ENCODE results near the gene PPP2R2D. TPM values are rescaled to one million over a fixed set of nuclear protein-coding genes. Genes with fewer than 3 reads are reported as not detected.

PPP2R2D gene
- total and polyA plus RNA-seq, 8 donors: 15.6 to 96.7 (median 36.9) TPM

- Histone ChIP-seq H3K4me1 (no peaks in the 10 kb centered on the region), H3K4me3 (no peak overlapping the region), H3K27ac (no peak overlapping the region), H3K9me3 (no peaks in the 10 kb centered on the region), H3K27me3 (peaks cover 0 to 54% (median 5%) of the 10 kb centered on the region in 3 donors), H3K36me3 (no peaks in the 10 kb centered on the region)
- WGBS, 5 donors: 68 to 84% (median 74%) methylated on average over 10 of the region's 10 CpGs
- intact Hi-C loops (cut with DNase I; ENCODE audit: low total_unique reads): no loop called here
- TF ChIP-seq POLR2AphosphoS5 (IDR thresholded peaks at IDR 0.05): no peak
- TF ChIP-seq, protein P1, sequence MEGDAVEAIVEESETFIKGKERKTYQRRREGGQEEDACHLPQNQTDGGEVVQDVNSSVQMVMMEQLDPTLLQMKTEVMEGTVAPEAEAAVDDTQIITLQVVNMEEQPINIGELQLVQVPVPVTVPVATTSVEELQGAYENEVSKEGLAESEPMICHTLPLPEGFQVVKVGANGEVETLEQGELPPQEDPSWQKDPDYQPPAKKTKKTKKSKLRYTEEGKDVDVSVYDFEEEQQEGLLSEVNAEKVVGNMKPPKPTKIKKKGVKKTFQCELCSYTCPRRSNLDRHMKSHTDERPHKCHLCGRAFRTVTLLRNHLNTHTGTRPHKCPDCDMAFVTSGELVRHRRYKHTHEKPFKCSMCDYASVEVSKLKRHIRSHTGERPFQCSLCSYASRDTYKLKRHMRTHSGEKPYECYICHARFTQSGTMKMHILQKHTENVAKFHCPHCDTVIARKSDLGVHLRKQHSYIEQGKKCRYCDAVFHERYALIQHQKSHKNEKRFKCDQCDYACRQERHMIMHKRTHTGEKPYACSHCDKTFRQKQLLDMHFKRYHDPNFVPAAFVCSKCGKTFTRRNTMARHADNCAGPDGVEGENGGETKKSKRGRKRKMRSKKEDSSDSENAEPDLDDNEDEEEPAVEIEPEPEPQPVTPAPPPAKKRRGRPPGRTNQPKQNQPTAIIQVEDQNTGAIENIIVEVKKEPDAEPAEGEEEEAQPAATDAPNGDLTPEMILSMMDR (IDR thresholded peaks at IDR 0.05): no peak
- TF ChIP-seq EP300 (IDR thresholded peaks at IDR 0.05): no peak
- no peak for TF ChIP-seq POLR2A (IDR thresholded peaks at IDR 0.05)
- no peak for DNase-seq
Observed at GRCh38 chr10:131866673-131867072, 34.1 kb upstream of the PPP2R2D start.

DNA sequence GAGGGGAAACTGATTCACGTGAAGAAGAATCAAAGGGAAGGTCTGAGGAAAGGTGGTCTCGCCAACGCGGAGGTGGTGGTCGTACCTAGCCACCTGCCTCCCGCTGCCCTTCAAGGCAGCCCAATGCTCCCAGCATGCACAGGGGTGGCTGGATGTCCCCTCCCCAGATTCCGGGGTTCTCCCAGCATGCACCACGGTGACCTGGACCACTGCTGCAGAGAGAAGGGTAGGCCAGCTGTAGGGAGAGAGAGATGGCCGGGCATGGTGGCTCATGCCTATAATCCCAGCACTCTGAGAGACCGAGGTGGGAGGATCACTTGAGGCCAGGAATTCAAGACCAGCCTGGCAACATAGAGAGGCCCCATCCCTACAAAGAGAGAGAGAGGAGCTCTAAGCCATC, 32.4 kb upstream of the PPP2R2D start:
- intact Hi-C loops (cut with DNase I; ENCODE audit: low total_unique reads): no loop called here
- no peak for DNase-seq
- 87 to 94% (median 92%) methylated on average over 9 to 10 of the region's 10 CpGs for WGBS, 5 donors
- TF ChIP-seq POLR2AphosphoS5 (IDR thresholded peaks at IDR 0.05): no peak
- H3K27me3 ChIP-seq: peaks cover 0 to 71% (median 11%) of the 10 kb centered on the region in 3 donors
- no peaks in the 10 kb centered on the region for H3K9me3 ChIP-seq
- no peak overlapping the region for H3K4me3 ChIP-seq
- H3K27ac ChIP-seq: no peak overlapping the region
- H3K4me1 ChIP-seq: no peaks in the 10 kb centered on the region
- H3K36me3 ChIP-seq: no peaks in the 10 kb centered on the region

GRCh38 chr10:131869344-131869743, 31.5 kb upstream of the PPP2R2D start:
- H3K27me3 ChIP-seq: peaks cover 0 to 80% (median 18%) of the 10 kb centered on the region in 3 donors
- no peaks in the 10 kb centered on the region for H3K36me3 ChIP-seq
- intact Hi-C loops (cut with DNase I; ENCODE audit: low total_unique reads): no loop called here
- 89 to 96% (median 92%) methylated on average over 8 of the region's 8 CpGs for WGBS, 5 donors
- TF ChIP-seq POLR2A (IDR thresholded peaks at IDR 0.05) (no peak), EP300 (IDR thresholded peaks at IDR 0.05) (no peak), POLR2AphosphoS5 (IDR thresholded peaks at IDR 0.05) (no peak)
- TF ChIP-seq, protein P1 (IDR thresholded peaks at IDR 0.05): no peak
- no peaks in the 10 kb centered on the region for H3K9me3 ChIP-seq
- no peak for DNase-seq
- no peak overlapping the region for H3K27ac ChIP-seq
- no peak overlapping the region for H3K4me3 ChIP-seq
- no peaks in the 10 kb centered on the region for H3K4me1 ChIP-seq

DNA sequence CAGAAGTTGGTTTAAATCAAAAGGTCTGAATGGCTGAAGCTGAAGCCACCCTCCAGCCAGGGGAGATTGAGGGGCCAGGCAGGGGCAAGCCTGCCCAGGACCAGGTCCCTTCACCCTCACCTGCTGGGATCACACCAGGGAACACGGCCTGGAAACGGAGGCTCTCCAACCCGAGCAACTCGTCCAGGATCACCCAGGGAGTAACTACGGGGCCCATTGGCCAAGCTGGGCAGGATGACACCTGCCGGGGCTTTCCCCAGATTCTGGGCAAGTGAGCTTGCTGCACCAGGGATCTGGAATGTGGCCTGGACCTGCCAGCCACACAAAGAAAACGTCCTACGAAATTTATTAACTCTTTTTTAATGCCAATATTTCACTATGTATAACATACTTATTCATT, 30.4 kb upstream of the PPP2R2D start:
- no peak overlapping the region for H3K4me3 ChIP-seq
- H3K4me1 ChIP-seq: peaks cover 0 to 9% (median 8%) of the 10 kb centered on the region in 4 donors
- H3K9me3 ChIP-seq: no peaks in the 10 kb centered on the region
- WGBS, 5 donors: 72 to 79% (median 73%) methylated on average over 8 of the region's 8 CpGs
- TF ChIP-seq, protein P1 (IDR thresholded peaks at IDR 0.05): no peak
- no peak for TF ChIP-seq POLR2AphosphoS5 (IDR thresholded peaks at IDR 0.05)
- TF ChIP-seq EP300 (IDR thresholded peaks at IDR 0.05): no peak
- TF ChIP-seq POLR2A (IDR thresholded peaks at IDR 0.05): no peak
- H3K27me3 ChIP-seq: peaks cover 0 to 86% (median 24%) of the 10 kb centered on the region in 3 donors
- no peaks in the 10 kb centered on the region for H3K36me3 ChIP-seq
- H3K27ac ChIP-seq: no peak overlapping the region
- no peak for DNase-seq
- intact Hi-C loops (cut with DNase I; ENCODE audit: low total_unique reads): no loop called here

DNA sequence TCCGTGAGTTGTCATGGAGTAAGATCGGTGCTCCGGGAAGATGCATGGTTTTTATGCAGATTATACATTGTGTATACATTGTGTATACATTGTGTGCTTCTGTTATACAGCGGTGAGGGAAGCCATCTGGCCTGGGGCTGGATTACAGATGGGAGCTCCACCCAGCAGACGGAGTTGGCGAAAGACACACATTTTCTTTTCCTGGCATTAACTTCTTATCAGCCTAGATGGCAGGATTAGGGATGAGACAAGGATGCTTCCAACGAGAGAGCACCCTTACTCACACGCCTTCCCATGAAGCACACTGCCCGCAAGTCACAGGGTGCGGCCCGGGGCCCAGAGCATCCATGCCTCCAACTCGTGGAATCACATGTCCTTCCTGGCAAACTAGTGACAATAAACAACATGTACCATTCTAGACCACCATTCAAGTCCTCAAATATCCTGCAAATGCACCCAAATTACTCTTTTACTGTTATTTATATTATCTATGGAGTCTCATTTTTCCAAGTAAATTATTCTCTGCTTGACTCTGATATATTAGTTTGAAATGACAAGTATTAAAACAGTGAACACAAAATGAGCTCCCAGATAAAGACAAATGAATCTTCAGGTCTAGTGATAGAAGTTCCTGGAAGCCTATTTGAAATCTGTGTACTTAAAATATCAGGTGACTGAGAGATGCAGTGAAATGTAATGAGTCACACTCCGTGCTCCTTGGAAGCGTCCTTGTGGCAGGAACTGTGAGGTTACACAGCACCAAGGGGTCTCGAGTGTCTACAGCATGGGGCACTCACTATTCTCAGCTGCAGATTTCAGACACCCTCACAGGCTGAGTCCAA, 29.8 kb upstream of the PPP2R2D start:
- no peak for DNase-seq
- H3K9me3 ChIP-seq: no peaks in the 10 kb centered on the region
- no peak overlapping the region for H3K4me3 ChIP-seq
- 65 to 77% (median 73%) methylated on average over 15 of the region's 15 CpGs for WGBS, 5 donors
- H3K27me3 ChIP-seq: peaks cover 0 to 86% (median 30%) of the 10 kb centered on the region in 3 donors
- H3K4me1 ChIP-seq: peaks cover 0 to 9% (median 8%) of the 10 kb centered on the region in 4 donors
- no peak for TF ChIP-seq EP300 (IDR thresholded peaks at IDR 0.05)
- TF ChIP-seq, protein P1 (IDR thresholded peaks at IDR 0.05): no peak
- TF ChIP-seq POLR2A (IDR thresholded peaks at IDR 0.05): no peak
- no peak for TF ChIP-seq POLR2AphosphoS5 (IDR thresholded peaks at IDR 0.05)
- intact Hi-C loops (cut with DNase I; ENCODE audit: low total_unique reads): no loop called here
- no peaks in the 10 kb centered on the region for H3K36me3 ChIP-seq
- H3K27ac ChIP-seq: no peak overlapping the region

Measured in stomach (tissue), 9 donors.